HEK293T (cell line): Measurements from ENCODE around the gene EGFL8.

Experiments
- CTCF ChIA-PET: fragments of 350-600 bp; formaldehyde crosslinking; extraction: SDS; loops from one replicate; lab custom pipeline; 2021; ENCODE audit warnings: antibody characterized with exemption, inconsistent platforms; lab: Yijun Ruan, JAX
- POLR2A ChIA-PET: fragments of 350-600 bp; formaldehyde crosslinking; extraction: SDS; loops from one replicate; lab custom pipeline; 2020; ENCODE audit warnings: antibody characterized with exemption, inconsistent platforms; lab: Yijun Ruan, JAX
- DNase-seq: peaks from one replicate; pipeline ENCODE4 v3.0.0; 2012; ENCODE audit warnings: mixed read lengths; ENCODE audit errors: extremely low spot score
- ARNT ChIP-seq: fragments of 450-650 bp; IDR thresholded peaks from 2 replicates; pipeline ENCODE4 v1.6.1; 2017; ENCODE audit warnings: mild to moderate bottlenecking
- BHLHE40 ChIP-seq: fragments of 450-650 bp; IDR thresholded peaks from 2 replicates; pipeline ENCODE4 v1.6.1; 2016; ENCODE audit warnings: mild to moderate bottlenecking, moderate library complexity, borderline replicate concordance
- CTBP1 ChIP-seq: fragments of 450-650 bp; IDR thresholded peaks from 2 replicates; pipeline ENCODE4 v1.6.1; 2016; ENCODE audit warnings: borderline replicate concordance
- ELF4 ChIP-seq: fragments of 450-650 bp; IDR thresholded peaks from 2 replicates; pipeline ENCODE4 v1.6.1; 2017; ENCODE audit warnings: antibody characterized with exemption
- FOXA1 ChIP-seq: fragments of 450-650 bp; IDR thresholded peaks from 2 replicates; pipeline ENCODE4 v1.6.1; 2016; ENCODE audit warnings: mild to moderate bottlenecking
- FOXK2 ChIP-seq: fragments of 450-650 bp; IDR thresholded peaks from 2 replicates; pipeline ENCODE4 v1.6.1; 2016; ENCODE audit warnings: mild to moderate bottlenecking
- FOXM1 ChIP-seq: fragments of 450-650 bp; IDR thresholded peaks from 2 replicates; pipeline ENCODE4 v1.6.1; 2017; ENCODE audit warnings: mild to moderate bottlenecking, borderline replicate concordance
- HDGF ChIP-seq: fragments of 450-650 bp; IDR thresholded peaks from 2 replicates; pipeline ENCODE4 v1.6.1; 2017; ENCODE audit warnings: antibody characterized with exemption, borderline replicate concordance
- L3MBTL2 ChIP-seq: fragments of 450-650 bp; conservative IDR thresholded peaks from 2 replicates; pipeline ENCODE4 v1.6.1; 2016; ENCODE audit warnings: mild to moderate bottlenecking
- LEF1 ChIP-seq: fragments of 450-650 bp; IDR thresholded peaks from 2 replicates; pipeline ENCODE4 v1.6.1; 2017; ENCODE audit warnings: mild to moderate bottlenecking, borderline replicate concordance
- NFRKB ChIP-seq: fragments of 450-650 bp; IDR thresholded peaks from 2 replicates; pipeline ENCODE4 v1.6.1; 2016; ENCODE audit warnings: mild to moderate bottlenecking, moderate library complexity
- SP1 ChIP-seq: fragments of 450-650 bp; IDR thresholded peaks from 2 replicates; pipeline ENCODE4 v1.6.1; 2017
- SUZ12 ChIP-seq: fragments of 450-650 bp; IDR thresholded peaks from 2 replicates; pipeline ENCODE4 v1.6.1; 2016; ENCODE audit warnings: mild to moderate bottlenecking
- TARDBP ChIP-seq: fragments of 450-650 bp; IDR thresholded peaks from 2 replicates; pipeline ENCODE4 v1.6.1; 2016
- ZNF384 ChIP-seq: fragments of 450-650 bp; IDR thresholded peaks from 2 replicates; pipeline ENCODE4 v1.6.1; 2016
- TF ChIP-seq, protein P1 (sequence below): fragments of 450-650 bp; IDR thresholded peaks from 2 replicates; pipeline ENCODE4 v1.6.1; 2016

EGFL8 gene

GRCh38 chr6:32148289-32149091, 15.9 kb upstream of the EGFL8 start:
- ChIA-PET CTCF (no interaction called here), POLR2A (interaction anchor here (1.2 kb wide), 1 partner anchor 18 kb away, joined by 5 read pairs; the partner anchor contains the start of gene FKBPL)
- TF ChIP-seq NFRKB, result no peak
- TF ChIP-seq, protein P1, sequence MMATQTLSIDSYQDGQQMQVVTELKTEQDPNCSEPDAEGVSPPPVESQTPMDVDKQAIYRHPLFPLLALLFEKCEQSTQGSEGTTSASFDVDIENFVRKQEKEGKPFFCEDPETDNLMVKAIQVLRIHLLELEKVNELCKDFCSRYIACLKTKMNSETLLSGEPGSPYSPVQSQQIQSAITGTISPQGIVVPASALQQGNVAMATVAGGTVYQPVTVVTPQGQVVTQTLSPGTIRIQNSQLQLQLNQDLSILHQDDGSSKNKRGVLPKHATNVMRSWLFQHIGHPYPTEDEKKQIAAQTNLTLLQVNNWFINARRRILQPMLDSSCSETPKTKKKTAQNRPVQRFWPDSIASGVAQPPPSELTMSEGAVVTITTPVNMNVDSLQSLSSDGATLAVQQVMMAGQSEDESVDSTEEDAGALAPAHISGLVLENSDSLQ, result no peak
- TF ChIP-seq HDGF, result no peak
- no peak for TF ChIP-seq FOXK2
- TF ChIP-seq L3MBTL2, result no peak
- TF ChIP-seq LEF1, result no peak
- TF ChIP-seq FOXM1, result no peak
- no peak for TF ChIP-seq TARDBP
- TF ChIP-seq CTBP1, result no peak
- TF ChIP-seq SUZ12, result no peak
- TF ChIP-seq ZNF384, result no peak
- TF ChIP-seq FOXA1, result no peak
- peak; percentile 48 for DNase-seq

DNA sequence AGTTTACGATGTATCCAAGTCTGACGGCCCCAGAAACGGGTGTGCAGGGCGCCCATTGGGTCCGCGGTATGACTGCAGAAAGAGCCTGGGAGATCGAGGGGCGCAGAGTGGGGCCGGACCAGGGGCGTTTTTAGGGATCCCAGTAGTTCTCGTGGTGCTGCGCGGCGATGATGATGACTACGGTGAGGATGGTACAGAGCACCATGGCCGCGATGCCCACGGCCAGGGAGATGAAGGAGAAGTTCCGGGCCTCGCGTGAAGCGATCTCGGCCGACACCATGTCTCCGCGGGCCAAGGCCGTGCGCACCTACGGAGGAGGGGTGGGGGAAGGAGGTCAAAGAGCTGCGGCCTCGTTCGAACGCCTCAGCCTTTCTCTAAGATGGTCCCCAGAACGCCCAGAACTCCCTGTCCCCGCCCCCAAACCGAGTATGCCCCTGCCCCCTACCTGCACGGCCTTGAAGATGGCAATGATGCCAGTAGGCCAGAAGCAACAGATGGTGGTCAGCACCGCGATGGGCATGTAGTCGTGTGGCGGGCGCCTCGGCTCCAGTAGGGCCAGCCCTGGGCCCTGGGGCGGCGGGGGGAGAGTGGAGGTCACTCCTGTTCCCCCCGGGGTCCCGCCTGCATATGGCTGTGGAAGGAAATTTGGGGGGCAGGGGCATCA, 15.2 kb upstream of the EGFL8 start:
- TF ChIP-seq HDGF, result no peak
- TF ChIP-seq CTBP1, result no peak
- no peak for TF ChIP-seq L3MBTL2
- no peak for TF ChIP-seq FOXK2
- no peak for TF ChIP-seq NFRKB
- TF ChIP-seq, protein P1, result no peak
- no peak for DNase-seq
- CTCF ChIA-PET, result no interaction called here
- POLR2A ChIA-PET, result no interaction called here

GRCh38 chr6:32149932-32150870, 14.2 kb upstream of the EGFL8 start:
- ChIA-PET POLR2A (interaction anchor here (1.0 kb wide), 1 partner anchor 19 kb away, joined by 3 read pairs; no protein-coding TSS in a partner anchor), CTCF (no interaction called here)
- DNase-seq, result no peak
- TF ChIP-seq ELF4 (no peak), NFRKB (no peak), SUZ12 (no peak), LEF1 (no peak), FOXM1 (no peak), ARNT (no peak), ZNF384 (no peak), L3MBTL2 (no peak), BHLHE40 (no peak), TARDBP (no peak), FOXK2 (no peak), CTBP1 (no peak), SP1 (no peak), HDGF (no peak), FOXA1 (no peak)
- TF ChIP-seq, protein P1, result no peak

DNA sequence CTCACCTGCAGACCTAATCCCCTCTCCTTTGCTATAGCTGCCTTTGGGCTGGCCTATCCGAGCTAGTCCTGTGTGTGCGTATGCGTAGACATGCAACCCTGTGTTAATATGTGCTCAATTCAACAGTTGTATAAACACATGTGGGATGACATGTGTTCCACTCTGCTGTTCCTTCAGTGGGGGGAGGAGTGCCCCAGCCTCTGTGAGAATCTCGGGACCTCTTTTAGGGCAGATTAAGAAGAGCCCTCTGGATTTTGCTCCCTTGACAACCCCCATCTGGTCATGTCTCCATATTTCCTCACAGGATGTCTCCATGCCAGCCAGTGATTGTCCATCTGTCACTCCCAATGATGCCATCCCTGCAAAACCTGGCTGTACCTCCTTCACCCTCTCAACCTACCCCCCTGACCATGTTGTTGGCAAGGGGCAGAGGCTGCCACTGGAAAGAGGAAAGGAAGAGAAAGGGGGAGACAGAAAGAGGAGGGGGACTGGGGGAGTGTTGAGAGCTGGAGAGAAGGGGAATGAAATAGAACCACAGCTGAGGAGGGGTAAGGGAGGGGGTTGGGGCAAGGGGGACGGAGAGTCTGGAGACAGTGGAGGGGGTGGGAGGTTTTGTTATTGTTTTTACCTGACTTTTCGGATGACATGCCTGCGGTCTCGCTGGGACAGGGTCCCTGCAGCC, 13.1 kb upstream of the EGFL8 start:
- ChIA-PET POLR2A (interaction anchor here (1.0 to 2.2 kb wide), 4 partner anchors 20 to 42 kb away, joined by 3 to 57 read pairs (median 12); partner anchors contain the start of genes ATF6B, FKBPL and GPSM3), CTCF (no interaction called here)
- TF ChIP-seq CTBP1 (no peak), ZNF384 (no peak), ELF4 (no peak)
- no peak for DNase-seq
